ENCODE measurements around the gene TRAF2.

DNA sequence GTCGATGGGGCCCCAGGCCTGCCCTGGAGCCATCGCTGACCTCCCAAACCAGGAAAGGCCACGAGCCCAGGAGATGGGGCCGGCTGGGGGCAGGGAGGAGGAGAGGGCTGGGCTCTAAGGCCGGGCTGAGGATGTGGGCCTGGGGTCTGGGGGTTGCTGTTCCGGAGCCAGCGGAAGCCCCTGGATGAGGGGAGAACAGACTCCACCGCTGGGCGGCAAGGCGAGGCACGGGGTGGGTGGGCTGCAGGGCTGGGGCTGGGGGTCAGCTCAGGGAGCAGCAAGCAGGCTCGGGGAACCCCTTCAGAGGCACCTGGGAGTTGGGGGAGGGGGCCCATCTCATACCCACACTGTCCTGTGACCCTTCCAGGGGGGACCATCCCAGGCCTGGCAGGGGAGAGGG, 77.4 kb downstream of the TRAF2 start:
- TF ChIP-seq TAF1 (IDR thresholded peaks at IDR 0.05; ENCODE audit: low read depth, low read length) (no peak), POLR2A (IDR thresholded peaks at IDR 0.05; ENCODE audit: low read depth, low read length) (no peak), POLR2AphosphoS5 (IDR thresholded peaks at IDR 0.05; ENCODE audit: low read depth, low read length) (no peak), SPI1 (IDR thresholded peaks at IDR 0.05; ENCODE audit: low read depth, low read length) (no peak), PAX5 (IDR thresholded peaks at IDR 0.05; ENCODE audit: insufficient read depth, low read length, severe bottlenecking) (no peak), POU2F2 (IDR thresholded peaks at IDR 0.05; ENCODE audit: low read depth, low read length) (no peak)
